HFFc6 (cell line): ENCODE results near the gene CCDC184. TPM values are rescaled to one million over a fixed set of nuclear protein-coding genes. Genes with fewer than 3 reads are reported as not detected.

Experiments
- DNase-seq: peaks from one replicate; pipeline ENCODE4 v3.0.0-alpha.2; 2018
- H3K27ac Mint-ChIP-seq: 2 replicates; pipeline ENCODE4 v1.8.0; 2020; ENCODE audit warnings: mild to moderate bottlenecking, mixed read lengths
- H3K27me3 Mint-ChIP-seq: 2 replicates; pipeline ENCODE4 v1.8.0; 2021; ENCODE audit warnings: mild to moderate bottlenecking, moderate library complexity, mixed read lengths; ENCODE audit not compliant: insufficient read depth
- H3K36me3 Mint-ChIP-seq: 2 replicates; pipeline ENCODE4 v1.8.0; 2021; ENCODE audit warnings: low read depth, mixed read lengths
- H3K4me1 Mint-ChIP-seq: 2 replicates; pipeline ENCODE4 v1.8.0; 2020; ENCODE audit warnings: low read depth, mixed read lengths
- H3K4me3 Mint-ChIP-seq: 2 replicates; pipeline ENCODE4 v1.8.0; 2020; ENCODE audit warnings: mild to moderate bottlenecking, moderate library complexity, mixed read lengths
- H3K9me3 Mint-ChIP-seq: 2 replicates; pipeline ENCODE4 v1.8.0; 2020; ENCODE audit warnings: mild to moderate bottlenecking, mixed read lengths
- total RNA-seq, 6 experiments: library from RNA; stranded (reverse); fragmentation: NEBNext Ultra II Directional; extraction: Animal tissue kit (Norgen Biotek cat#: 25700); gene quantifications; 2 replicates in 1 of 6; 3 replicates in 5 of 6; pipeline ENCODE4 v1.2.3, GENCODE V29; 2021
- TF ChIP-seq, protein P1 (sequence below): fragments of 200-600 bp; sonication (generic); IDR thresholded peaks from 2 replicates; pipeline ENCODE4 v1.5.0; 2021; ENCODE audit warnings: antibody characterized with exemption, mild to moderate bottlenecking

CCDC184 gene
- total RNA-seq, 6 experiments from 2014 or later, result 0.45 to 0.86 (median 0.59) TPM

DNA sequence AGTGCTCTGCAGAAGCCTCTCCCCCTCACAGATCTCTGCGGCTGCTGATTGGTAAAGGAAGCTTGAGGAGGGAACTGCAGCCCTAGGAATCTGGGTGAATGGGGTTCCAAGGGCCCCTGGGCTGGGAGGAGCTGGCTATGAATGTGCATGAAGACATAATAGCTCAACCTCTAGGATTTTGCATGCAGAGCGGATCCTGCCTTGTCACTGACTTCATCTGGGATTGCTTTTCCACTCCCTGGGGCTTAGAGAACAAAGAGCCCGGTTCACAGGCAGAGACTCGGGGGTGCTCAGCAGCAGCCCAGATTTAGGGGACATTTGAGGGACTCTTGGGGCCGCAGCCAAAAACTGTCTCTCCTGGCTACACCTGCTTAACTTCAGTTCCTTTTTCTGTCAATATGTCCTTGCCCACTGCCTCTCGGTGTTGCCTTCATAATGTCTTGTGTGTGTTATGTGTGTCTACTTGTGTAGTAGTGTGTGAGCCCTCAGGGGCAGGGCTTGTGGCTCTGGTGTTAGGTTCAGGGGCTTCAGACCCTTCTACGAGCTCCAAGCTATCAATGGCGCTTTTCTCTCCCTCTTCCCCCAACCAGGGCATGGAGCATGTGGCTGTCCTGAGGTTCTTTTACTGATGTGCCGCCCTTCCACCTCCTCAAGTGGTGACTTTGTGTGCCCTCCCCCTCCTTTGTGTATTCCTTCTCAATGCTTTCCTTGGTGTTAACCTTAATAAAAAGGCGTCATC lies 1.9 kb downstream of the CCDC184 start:
- Mint-ChIP-seq H3K36me3 (no peaks in the 10 kb centered on the region), H3K4me3 (no peak overlapping the region), H3K27ac (no peak overlapping the region), H3K4me1 (peaks cover 36% of the 10 kb centered on the region), H3K27me3 (peaks cover 33% of the 10 kb centered on the region), H3K9me3 (no peaks in the 10 kb centered on the region)
- TF ChIP-seq, protein P1, sequence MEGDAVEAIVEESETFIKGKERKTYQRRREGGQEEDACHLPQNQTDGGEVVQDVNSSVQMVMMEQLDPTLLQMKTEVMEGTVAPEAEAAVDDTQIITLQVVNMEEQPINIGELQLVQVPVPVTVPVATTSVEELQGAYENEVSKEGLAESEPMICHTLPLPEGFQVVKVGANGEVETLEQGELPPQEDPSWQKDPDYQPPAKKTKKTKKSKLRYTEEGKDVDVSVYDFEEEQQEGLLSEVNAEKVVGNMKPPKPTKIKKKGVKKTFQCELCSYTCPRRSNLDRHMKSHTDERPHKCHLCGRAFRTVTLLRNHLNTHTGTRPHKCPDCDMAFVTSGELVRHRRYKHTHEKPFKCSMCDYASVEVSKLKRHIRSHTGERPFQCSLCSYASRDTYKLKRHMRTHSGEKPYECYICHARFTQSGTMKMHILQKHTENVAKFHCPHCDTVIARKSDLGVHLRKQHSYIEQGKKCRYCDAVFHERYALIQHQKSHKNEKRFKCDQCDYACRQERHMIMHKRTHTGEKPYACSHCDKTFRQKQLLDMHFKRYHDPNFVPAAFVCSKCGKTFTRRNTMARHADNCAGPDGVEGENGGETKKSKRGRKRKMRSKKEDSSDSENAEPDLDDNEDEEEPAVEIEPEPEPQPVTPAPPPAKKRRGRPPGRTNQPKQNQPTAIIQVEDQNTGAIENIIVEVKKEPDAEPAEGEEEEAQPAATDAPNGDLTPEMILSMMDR, result no peak
- no peak for DNase-seq

GRCh38 chr12:48187916-48188695 lies 4.7 kb downstream of the CCDC184 start:
- H3K27ac Mint-ChIP-seq, result no peak overlapping the region
- TF ChIP-seq, protein P1, result no peak
- H3K4me3 Mint-ChIP-seq, result no peak overlapping the region
- peaks cover 26% of the 10 kb centered on the region; the same call in 1 of the 2 replicates for H3K4me1 Mint-ChIP-seq
- H3K27me3 Mint-ChIP-seq, result peaks cover 34% of the 10 kb centered on the region
- no peaks in the 10 kb centered on the region for H3K36me3 Mint-ChIP-seq
- DNase-seq, result no peak
- no peaks in the 10 kb centered on the region for H3K9me3 Mint-ChIP-seq

DNA sequence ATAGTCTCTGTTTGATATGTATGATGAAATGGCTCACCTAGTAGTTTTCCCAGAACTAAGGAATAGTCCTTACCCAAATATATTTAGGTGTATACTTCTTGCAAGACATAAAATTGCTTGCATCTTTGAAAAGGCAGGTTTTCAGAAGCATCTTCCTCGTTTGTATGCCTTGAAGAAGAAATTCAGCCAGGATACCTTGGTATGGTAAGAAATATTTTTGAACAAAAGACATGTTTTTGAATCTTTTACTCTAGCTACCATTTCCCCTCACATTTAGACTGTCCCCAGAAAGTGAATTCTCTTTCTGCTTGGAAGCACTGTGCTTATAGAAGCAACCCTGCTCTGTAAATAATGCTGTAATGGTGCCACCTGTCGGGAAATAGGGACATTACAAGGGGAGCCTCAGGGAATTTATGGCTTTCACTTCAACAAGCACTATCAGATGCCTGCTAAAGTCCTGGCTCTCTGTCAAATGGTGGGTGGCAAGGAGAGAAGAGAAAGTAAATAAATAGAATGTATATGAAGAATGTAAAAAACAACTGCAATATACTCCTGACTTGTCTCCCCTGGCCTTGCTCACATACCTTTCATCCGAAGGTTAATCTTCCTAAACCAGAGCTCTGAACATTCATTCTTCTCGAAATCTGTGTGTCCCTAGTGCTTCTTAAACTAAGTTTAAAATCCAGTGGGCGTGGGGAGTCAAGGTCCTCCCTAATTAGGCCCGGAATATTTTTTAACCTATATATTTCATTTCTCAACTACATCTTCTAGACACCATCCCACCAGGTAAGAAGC lies 6.1 kb downstream of the CCDC184 start:
- Mint-ChIP-seq H3K27ac (no peak overlapping the region), H3K27me3 (peaks cover 26% of the 10 kb centered on the region), H3K4me1 (peaks cover 38% of the 10 kb centered on the region), H3K4me3 (no peak overlapping the region), H3K36me3 (no peaks in the 10 kb centered on the region), H3K9me3 (no peaks in the 10 kb centered on the region)
- peak; percentile 60 for DNase-seq
- TF ChIP-seq, protein P1, result peak; percentile 92

GRCh38 chr12:48191096-48191495 lies 7.7 kb downstream of the CCDC184 start:
- Mint-ChIP-seq H3K27ac (no peak overlapping the region), H3K36me3 (no peaks in the 10 kb centered on the region), H3K4me3 (no peak overlapping the region), H3K4me1 (peaks cover 46% of the 10 kb centered on the region), H3K9me3 (no peaks in the 10 kb centered on the region), H3K27me3 (peaks cover 15% of the 10 kb centered on the region)
- no peak for DNase-seq
- TF ChIP-seq, protein P1, result no peak

DNA sequence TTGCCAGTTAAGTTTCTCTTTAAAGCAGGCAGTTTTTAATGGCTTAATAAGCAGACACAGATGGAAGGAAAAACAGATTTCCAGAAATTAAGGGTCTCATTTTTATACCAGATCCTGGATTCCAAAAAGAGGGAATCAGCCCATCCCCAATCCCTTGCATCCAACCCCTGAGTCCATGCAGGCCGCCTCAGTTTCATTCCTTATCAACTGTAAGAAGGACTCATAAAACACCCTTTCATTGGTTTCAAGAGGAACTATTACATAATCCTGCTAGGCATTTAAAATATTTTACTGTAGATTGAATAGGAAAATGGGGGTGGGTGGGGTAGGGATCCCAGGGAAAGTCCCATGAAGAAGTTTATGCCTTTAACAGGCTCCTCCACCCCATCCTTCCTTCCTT lies 9.4 kb downstream of the CCDC184 start:
- Mint-ChIP-seq H3K27me3 (peaks cover 10% of the 10 kb centered on the region), H3K9me3 (no peaks in the 10 kb centered on the region), H3K4me1 (peaks cover 50% of the 10 kb centered on the region), H3K27ac (no peak overlapping the region), H3K36me3 (no peaks in the 10 kb centered on the region), H3K4me3 (no peak overlapping the region)
- TF ChIP-seq, protein P1, result no peak
- no peak for DNase-seq
